Measurements from ENCODE around the gene ENAH.
"Not testable (repeated sequence)": the region's sequence is repeated elsewhere in the genome, so short reads cannot be mapped to it uniquely, and the experiment has no call there.

The ENAH gene

DNA sequence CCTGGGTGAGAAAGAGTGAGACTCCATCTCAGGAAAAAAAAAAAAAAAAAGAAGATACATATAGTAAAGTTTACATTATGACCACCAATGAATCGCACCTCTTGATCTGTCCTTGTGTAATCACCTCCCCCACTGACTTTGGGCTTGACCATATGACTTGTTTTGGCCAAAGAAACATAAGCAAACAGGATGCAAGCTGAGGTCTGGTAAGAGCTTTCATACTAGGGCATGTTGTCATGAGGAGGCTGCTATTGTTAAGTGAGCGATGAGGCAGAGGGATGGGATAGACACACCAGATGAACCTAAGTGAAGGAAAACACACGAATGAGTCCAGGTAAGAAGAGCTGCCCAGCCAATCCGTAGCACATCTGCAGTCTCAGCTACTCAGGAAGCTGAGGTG, 10.7 kb downstream of the ENAH start:
- no peak for DNase-seq

GRCh38 chr1:225638853-225639252, 14.1 kb downstream of the ENAH start:
- no peak for DNase-seq

- no peak for DNase-seq
These were observed 15.2 kb downstream of the ENAH start for GRCh38 chr1:225637651-225638199.

DNA sequence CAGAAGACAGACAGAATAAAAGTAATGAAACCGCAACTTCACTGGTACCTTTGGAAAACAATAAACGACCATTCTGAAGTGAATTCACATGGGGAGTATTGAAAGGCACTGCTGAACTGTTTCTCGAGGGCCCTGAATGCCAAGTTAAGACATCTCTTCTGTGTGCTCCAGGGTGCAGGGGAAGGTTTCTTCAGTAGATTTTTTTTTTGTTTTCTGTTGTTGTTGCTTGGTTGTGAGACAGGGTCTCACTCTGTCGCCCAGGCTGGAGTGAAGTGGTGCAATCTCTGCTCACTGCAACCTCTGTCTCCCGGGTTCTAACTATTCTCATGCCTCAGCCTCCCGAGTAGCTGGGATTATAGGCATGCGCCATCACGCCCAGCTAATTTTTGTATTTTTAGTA, 15.9 kb downstream of the ENAH start:
- not testable (repeated sequence) for DNase-seq

DNA sequence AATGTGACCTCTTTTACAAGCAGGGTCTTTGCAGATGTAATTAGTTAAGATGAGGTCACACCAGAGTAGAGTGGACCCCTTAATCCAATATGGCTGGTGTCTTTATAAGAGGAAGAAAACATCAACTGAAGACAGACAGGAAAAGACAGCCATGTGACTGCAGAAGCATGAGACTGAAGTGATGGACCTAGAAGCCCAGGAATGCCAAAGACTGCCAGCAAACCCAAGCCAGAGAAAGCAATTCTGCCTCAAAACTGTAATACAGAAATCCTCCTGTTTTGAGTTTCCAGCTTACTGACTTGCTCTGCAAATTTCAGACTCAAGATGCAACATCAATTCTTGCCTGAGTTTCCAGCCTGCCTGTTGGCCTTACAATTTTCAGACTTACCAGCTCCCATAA, 17.3 kb downstream of the ENAH start:
- no peak for DNase-seq

GRCh38 chr1:225632836-225633235, 20.1 kb downstream of the ENAH start:
- not testable (repeated sequence) for DNase-seq

- DNase-seq, result no peak
These were observed 21.8 kb downstream of the ENAH start for GRCh38 chr1:225631021-225631663.

- no peak for DNase-seq
These were observed 23.4 kb downstream of the ENAH start for GRCh38 chr1:225629483-225629882.

- DNase-seq, result not testable (repeated sequence)
These were observed 24.1 kb downstream of the ENAH start for GRCh38 chr1:225628794-225629193.

GRCh38 chr1:225627304-225627947, 25.5 kb downstream of the ENAH start:
- DNase-seq, result no peak

GRCh38 chr1:225626698-225627097, 26.2 kb downstream of the ENAH start:
- no peak for DNase-seq

DNA sequence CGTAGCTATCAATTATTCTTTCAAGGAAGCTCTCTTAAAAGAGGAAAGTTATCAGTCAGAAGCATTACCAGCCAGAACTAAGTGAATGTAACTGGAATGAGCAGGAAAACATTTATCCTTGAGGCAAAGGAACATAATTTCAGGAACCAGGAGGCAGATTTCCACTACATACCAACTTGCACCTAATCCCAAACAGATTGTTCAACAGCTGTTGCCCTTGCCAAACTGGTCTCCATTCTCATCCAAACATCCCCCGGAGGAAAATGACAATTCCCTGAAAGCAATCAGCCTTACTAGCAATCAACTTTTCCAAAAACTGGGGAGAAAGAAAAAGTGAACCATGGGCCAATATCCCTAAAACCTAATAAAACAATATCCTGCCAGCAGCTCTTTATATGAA, 35.0 kb downstream of the ENAH start:
- DNase-seq, result no peak

DNA sequence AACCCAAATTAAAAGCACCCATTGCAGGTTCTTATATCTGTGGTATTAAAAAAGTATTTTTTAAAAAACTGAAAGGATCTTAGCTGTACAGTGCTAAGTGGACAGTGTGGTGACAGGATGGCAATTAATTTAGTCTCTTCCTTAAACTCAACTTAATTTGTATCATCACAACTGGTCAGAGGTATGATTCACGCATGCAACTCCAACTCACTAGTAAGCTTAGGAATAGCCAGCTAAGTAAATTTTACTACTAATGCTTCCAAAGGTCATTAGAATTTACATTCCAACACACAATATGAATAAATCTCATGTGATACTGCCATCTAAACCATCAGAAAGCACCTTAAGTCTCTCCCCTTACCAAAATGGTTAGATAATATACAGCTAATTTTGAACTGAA, 35.4 kb downstream of the ENAH start:
- no peak for DNase-seq

- not testable (repeated sequence) for DNase-seq
These were observed 37.5 kb downstream of the ENAH start for GRCh38 chr1:225615403-225615790.

DNA sequence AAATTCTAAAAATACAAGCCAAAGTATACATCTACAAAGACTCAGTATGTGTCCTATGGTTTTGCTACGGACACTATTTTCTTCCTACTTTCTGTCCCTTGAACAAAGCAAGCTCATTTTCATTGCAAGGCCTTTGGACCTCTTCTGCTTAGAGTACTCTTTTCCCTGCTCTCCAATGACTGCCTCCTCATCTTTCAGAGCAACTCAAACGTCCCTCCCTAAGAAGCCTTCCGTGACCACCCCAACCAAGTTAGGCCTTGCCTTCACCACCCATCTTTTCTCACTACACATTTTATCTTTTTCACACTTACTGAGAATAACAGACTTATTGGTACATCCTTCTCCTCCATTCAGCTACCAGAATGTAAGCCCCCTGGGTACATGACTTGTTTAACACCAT, 39.9 kb downstream of the ENAH start:
- no peak for DNase-seq

DNA sequence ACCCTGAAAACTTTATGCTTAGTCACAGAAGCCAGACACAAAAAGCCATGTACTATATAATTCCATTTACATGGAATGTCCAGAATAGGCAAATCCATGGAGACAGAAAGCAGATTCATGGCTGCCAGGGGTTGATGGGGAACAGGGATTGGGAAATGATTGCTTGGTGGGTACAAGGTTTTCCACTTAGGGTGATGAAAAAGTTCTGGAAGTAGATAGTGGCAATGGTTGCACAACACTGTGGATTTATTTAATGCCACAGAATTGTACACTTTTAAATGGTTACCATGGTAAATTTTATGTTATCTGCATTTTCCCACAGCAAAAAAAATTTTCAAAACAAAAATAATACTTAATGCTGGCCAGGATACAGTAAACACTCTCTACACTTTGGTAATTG, 40.6 kb downstream of the ENAH start:
- no peak for DNase-seq

GRCh38 chr1:225611537-225612223, 41.2 kb downstream of the ENAH start:
- DNase-seq, result no peak

DNA sequence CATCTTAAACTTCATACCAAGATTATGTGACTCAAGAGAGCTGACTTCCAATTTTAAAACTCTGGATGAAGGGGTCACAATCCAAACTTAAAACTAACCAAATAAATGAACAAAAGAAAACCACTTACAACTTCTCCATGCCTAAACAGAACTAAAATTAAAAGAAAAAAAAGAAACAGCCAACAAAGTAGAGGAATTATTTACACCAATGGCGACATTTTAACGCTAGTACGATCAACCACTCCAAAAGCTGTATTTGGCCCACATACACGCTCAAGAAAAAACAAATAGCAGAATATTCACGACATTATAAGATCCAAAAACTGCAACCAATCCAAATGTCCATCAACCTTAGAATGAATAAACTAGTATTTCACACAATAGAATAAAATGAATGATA, 42.4 kb downstream of the ENAH start:
- DNase-seq, result no peak

GRCh38 chr1:225608014-225608796, 44.7 kb downstream of the ENAH start:
- no peak for DNase-seq

DNA sequence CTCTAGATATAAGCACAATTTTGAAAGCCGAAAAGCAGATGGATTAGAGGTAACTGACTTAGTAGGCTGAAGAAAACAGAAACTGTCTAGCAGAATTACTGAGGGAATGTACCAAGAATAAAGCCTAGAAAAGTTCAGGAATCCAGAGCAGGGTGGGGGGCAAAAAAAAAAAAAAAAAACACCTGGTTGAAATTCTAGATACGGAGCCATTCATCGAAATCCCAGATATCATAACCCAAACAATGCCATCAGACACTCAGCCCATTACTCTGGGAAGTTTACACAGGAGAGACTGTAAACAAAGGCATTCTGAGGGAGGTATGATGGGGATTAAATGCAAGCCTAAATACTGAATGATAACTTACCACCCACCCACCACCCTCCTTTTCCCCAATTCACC, 45.6 kb downstream of the ENAH start:
- no peak for DNase-seq

GRCh38 chr1:225603538-225604354, 49.2 kb downstream of the ENAH start:
- DNase-seq, result no peak

GRCh38 chr1:225602590-225603206, 50.2 kb downstream of the ENAH start:
- DNase-seq, result no peak

All from NCI-H510A (cell line).